HepG2 (cell line): ENCODE data around the gene IGSF21. TPM values are rescaled to one million over a fixed set of nuclear protein-coding genes. Genes with fewer than 3 reads are reported as not detected.

ENCODE experiments used
- ARID4A ChIP-seq: sonication (generic); formaldehyde crosslinking; IDR thresholded peaks from 2 replicates; pipeline ENCODE4 v1.5.0; 2020; ENCODE audit warnings: mild to moderate bottlenecking, missing genetic modification reagents, borderline replicate concordance
- ARID5B ChIP-seq: IDR thresholded peaks from 2 replicates; pipeline ENCODE4 v1.4.0; 2020; ENCODE audit warnings: mild to moderate bottlenecking, missing genetic modification reagents
- BHLHE40 ChIP-seq: IDR thresholded peaks from 2 replicates; pipeline ENCODE4 v1.6.1; 2011; ENCODE audit warnings: low read length, improper control_type of control experiment
- CERS6 ChIP-seq: sonication (generic); formaldehyde crosslinking; IDR thresholded peaks from 2 replicates; pipeline ENCODE4 v1.5.0; 2020; ENCODE audit warnings: missing genetic modification reagents
- FOSL2 ChIP-seq: sonication (generic); formaldehyde crosslinking; IDR thresholded peaks from 2 replicates; pipeline ENCODE4 v1.4.0; 2020; ENCODE audit warnings: missing genetic modification reagents
- HMG20A ChIP-seq: IDR thresholded peaks from 2 replicates; pipeline ENCODE4 v1.6.1; 2016; ENCODE audit warnings: borderline replicate concordance
- MAZ ChIP-seq, 2 experiments: sonication (generic) in 1 of 2; formaldehyde crosslinking in 1 of 2; IDR thresholded peaks; 2 replicates each; pipeline versions ENCODE4 v1.5.0 to v1.6.1; 2012 to 2020; ENCODE audit warnings: low read depth in 2 of 2, mild to moderate bottlenecking in 2 of 2, borderline replicate concordance in 1 of 2, improper control_type of control experiment in 1 of 2, low read length in 1 of 2, missing genetic modification reagents in 1 of 2, moderate library complexity in 1 of 2
- MEIS1 ChIP-seq: sonication (generic); formaldehyde crosslinking; IDR thresholded peaks from 2 replicates; pipeline ENCODE4 v1.9.0; 2021; ENCODE audit warnings: mild to moderate bottlenecking, missing genetic modification reagents, moderate library complexity, borderline replicate concordance
- NCOA2 ChIP-seq: sonication (generic); formaldehyde crosslinking; IDR thresholded peaks from 2 replicates; pipeline ENCODE4 v1.8.0; 2022; ENCODE audit warnings: inconsistent platforms
- PHF21A ChIP-seq: sonication (generic); formaldehyde crosslinking; IDR thresholded peaks from 2 replicates; pipeline ENCODE4 v1.5.0; 2020; ENCODE audit warnings: mild to moderate bottlenecking, missing genetic modification reagents
- REL ChIP-seq: sonication (generic); formaldehyde crosslinking; conservative IDR thresholded peaks from 2 replicates; pipeline ENCODE4 v1.8.0; 2022; ENCODE audit warnings: mild to moderate bottlenecking, missing genetic modification reagents, moderate library complexity
- REPIN1 ChIP-seq: sonication (generic); formaldehyde crosslinking; IDR thresholded peaks from 2 replicates; pipeline ENCODE4 v1.8.0; 2022; ENCODE audit warnings: missing genetic modification reagents, low read depth, mild to moderate bottlenecking, borderline replicate concordance
- RXRB ChIP-seq: IDR thresholded peaks from 2 replicates; pipeline ENCODE4 v1.6.1; 2016; ENCODE audit warnings: borderline replicate concordance, missing genetic modification reagents, missing compliant biosample characterization
- SMAD3 ChIP-seq: sonication (generic); formaldehyde crosslinking; IDR thresholded peaks from 2 replicates; pipeline ENCODE4 v1.4.0; 2020; ENCODE audit warnings: missing genetic modification reagents
- SOX5 ChIP-seq: IDR thresholded peaks from 2 replicates; pipeline ENCODE4 v1.6.1; 2016; ENCODE audit warnings: borderline replicate concordance
- SPEN ChIP-seq: sonication (generic); formaldehyde crosslinking; IDR thresholded peaks from 2 replicates; pipeline ENCODE4 v1.5.1; 2020; ENCODE audit warnings: low read depth, mild to moderate bottlenecking, missing genetic modification reagents
- TARDBP ChIP-seq: sonication (generic); formaldehyde crosslinking; IDR thresholded peaks from 2 replicates; pipeline ENCODE4 v1.8.0; 2022; ENCODE audit warnings: mild to moderate bottlenecking, missing genetic modification reagents
- ZFX ChIP-seq: sonication (generic); formaldehyde crosslinking; IDR thresholded peaks from 2 replicates; pipeline ENCODE4 v1.4.0; 2020; ENCODE audit warnings: mild to moderate bottlenecking, low read depth, missing genetic modification reagents, moderate library complexity
- ZNF576 ChIP-seq: sonication (generic); formaldehyde crosslinking; IDR thresholded peaks from 2 replicates; pipeline ENCODE4 v1.4.0; 2020; ENCODE audit warnings: mild to moderate bottlenecking, missing genetic modification reagents
- ZNF724P ChIP-seq: sonication (generic); formaldehyde crosslinking; IDR thresholded peaks from 2 replicates; pipeline ENCODE4 v1.8.0; 2022; ENCODE audit warnings: missing genetic modification reagents, borderline replicate concordance
- ZSCAN20 ChIP-seq: sonication (generic); formaldehyde crosslinking; IDR thresholded peaks from 2 replicates; pipeline ENCODE4 v1.4.0; 2020; ENCODE audit warnings: missing genetic modification reagents, mild to moderate bottlenecking, borderline replicate concordance
- polyA plus RNA-seq, 8 experiments: library from polyadenylated mRNA; depleted of rRNA in 3 of 8; stranded (reverse) in 7 of 8; unstranded in 1 of 8; fragments of >200 nt; fragmentation: Illumina TruSeq in 4 of 8; extraction: Trizol in 4 of 8; gene quantifications; 2 replicates each; pipeline versions ENCODE4 v1.2.1 to v1.2.3, GENCODE V29; 2011 to 2016; ENCODE audit warnings: low read depth in 4 of 8, missing spikeins in 1 of 8, mixed read lengths in 1 of 8; ENCODE audit not compliant: insufficient read depth in 1 of 8
- total RNA-seq, 5 experiments: library from RNA; depleted of rRNA; stranded (reverse); fragments of >200 nt; fragmentation: Illumina TruSeq; extraction: Trizol; gene quantifications; 2 replicates each; pipeline ENCODE4 v1.2.3, GENCODE V29; 2016; ENCODE audit warnings: low read depth in 1 of 5

The IGSF21 gene
- total and polyA plus RNA-seq, 2 of the 13 experiments (the other 11 are each of a cell fraction or from before 2014, with no cell fraction given): not detected

- peak; percentile 63 for TF ChIP-seq RXRB
- TF ChIP-seq NCOA2 (CRISPR knock-in tag): peak; percentile 72
- peak; percentile 71; the same call in 1 of the 2 replicates for TF ChIP-seq PHF21A (CRISPR knock-in tag)
- TF ChIP-seq BHLHE40: no peak
- TF ChIP-seq SMAD3 (CRISPR knock-in tag): no peak
- TF ChIP-seq FOSL2: peak; percentile 53; the same call in 1 of the 2 replicates
- TF ChIP-seq SPEN (CRISPR knock-in tag): peak; percentile 64; the same call in 1 of the 2 replicates
- peak; percentile 24; the same call in 1 of the 2 replicates for TF ChIP-seq REPIN1 (CRISPR knock-in tag)
- TF ChIP-seq ZNF576 (CRISPR knock-in tag): no peak
- TF ChIP-seq CERS6: no peak
- TF ChIP-seq MEIS1 (CRISPR knock-in tag): no peak
- peak; percentile 72 for TF ChIP-seq ZFX
- peak; percentile 55; the same call in 1 of the 2 replicates for TF ChIP-seq TARDBP (CRISPR knock-in tag)
- peak; percentile 54; the same call in 1 of the 2 replicates for TF ChIP-seq ZNF724P (CRISPR knock-in tag)
- TF ChIP-seq MAZ (IDR thresholded peaks at IDR 0.05; ENCODE audit: borderline replicate concordance, low read depth, low read length): no peak
- no peak for TF ChIP-seq MAZ (CRISPR knock-in tag; IDR thresholded peaks at IDR 0.05; ENCODE audit: low read depth)
- peak; percentile 42; the same call in 1 of the 2 replicates for TF ChIP-seq SOX5
- TF ChIP-seq REL (CRISPR knock-in tag): no peak
- peak; percentile 32; the same call in 1 of the 2 replicates for TF ChIP-seq ARID4A
- no peak for TF ChIP-seq ZSCAN20 (CRISPR knock-in tag)
- TF ChIP-seq ARID5B: peak; percentile 71
- TF ChIP-seq HMG20A (CRISPR knock-in tag): peak; percentile 49; the same call in 1 of the 2 replicates
These were observed 20.7 kb downstream of the IGSF21 start (continued) for GRCh38 chr1:18128298-18128697.
